Fibroblast of villous mesenchyme (primary cell): ENCODE measurements around the gene CREB3L2. TPM values are rescaled to one million over a fixed set of nuclear protein-coding genes. Genes with fewer than 3 reads are reported as not detected.

Experiments used
- DNase-seq: peaks from one replicate; pipeline ENCODE4 v3.0.0-alpha.2; 2010; ENCODE audit warnings: low read depth
- H3K4me3 ChIP-seq: 2 replicates; pipeline ENCODE4 v1.5.1; 2011; ENCODE audit warnings: low read depth, mild to moderate bottlenecking, low read length
- CTCF ChIP-seq: IDR thresholded peaks from 2 replicates; pipeline ENCODE4 v1.5.1; 2012; ENCODE audit warnings: low read depth, mild to moderate bottlenecking, low read length; ENCODE audit not compliant: insufficient read depth
- total RNA-seq: library from RNA; depleted of rRNA; stranded (reverse); fragments of >200 nt; gene quantifications from 2 replicates; pipeline ENCODE4 v1.2.3, GENCODE V29; 2012

Gene CREB3L2
- total RNA-seq, 1 donor: 33.2 TPM

DNA sequence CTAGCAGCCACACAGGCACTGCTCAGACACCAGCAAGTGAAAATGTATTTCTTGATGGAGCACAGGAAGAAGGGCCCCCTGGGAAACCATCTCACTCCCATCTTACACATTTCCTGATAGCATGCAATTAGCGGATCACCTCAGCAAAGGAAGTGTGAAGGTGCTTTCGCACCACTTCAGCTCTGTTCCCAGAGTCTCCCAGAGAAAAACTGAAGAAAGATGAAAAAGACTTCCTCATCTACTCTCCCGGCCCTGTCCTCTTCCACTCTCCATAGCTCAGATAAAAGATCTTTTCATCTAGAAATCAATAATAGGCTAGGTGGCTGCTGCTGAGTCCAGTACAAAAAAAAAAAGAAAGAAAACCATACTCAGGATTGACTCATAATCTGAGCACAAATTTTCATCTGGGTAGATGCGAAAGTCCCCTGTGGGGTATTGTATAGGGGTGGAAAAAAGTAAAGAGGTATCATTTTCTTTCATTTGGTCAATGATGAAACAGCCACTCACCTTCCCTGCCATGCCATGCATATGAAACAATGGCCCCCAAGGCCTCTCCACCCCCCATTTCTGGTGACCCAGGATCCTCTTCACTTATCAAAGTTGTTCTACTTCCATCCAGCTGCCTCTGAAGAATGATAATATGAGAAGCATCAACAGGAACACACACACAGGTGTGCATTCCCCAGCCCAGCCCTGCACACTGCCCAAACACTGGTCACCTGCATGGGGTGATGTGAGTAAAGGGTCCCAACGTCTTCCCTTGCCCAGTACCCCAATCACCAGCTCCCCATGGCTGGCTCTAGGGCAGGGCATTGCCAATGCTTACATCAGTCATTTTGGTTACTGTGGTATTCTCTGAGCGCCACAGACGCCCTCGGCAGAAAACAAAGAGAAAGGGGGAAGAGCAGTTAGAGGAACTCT is 106.3 kb downstream of the CREB3L2 start:
- H3K4me3 ChIP-seq: no peak overlapping the region
- TF ChIP-seq CTCF: no peak

DNA sequence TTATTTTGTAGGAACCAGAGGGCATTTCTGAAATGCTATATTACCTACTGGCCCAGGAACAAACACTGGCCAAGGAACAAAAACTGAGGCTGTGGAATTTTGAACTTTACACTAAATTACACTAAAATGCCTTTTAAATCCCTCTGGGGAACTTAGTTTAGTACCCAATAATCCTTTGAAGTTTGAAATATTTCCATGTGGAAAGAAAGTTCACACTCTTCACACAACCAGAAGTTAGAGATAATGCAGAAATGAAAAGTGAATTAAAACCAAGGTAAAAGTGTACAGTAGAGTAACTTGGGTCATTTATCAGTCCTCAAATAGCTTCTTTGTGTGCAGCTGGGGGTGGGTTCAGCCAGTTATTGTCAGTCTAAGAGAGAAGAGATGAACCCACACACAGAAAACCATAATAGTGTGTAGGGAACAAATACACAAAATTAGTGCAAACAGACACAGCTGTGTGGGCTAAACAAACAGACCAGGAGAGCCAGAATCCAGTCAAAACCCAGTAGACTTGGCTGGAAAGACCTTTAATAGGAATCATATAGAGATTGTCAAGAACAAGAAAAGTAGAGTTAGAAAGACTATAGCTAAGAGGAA is 108.6 kb downstream of the CREB3L2 start:
- no peak for DNase-seq
- TF ChIP-seq CTCF: no peak
- no peak overlapping the region for H3K4me3 ChIP-seq

More for the DNA sequence above, 106.3 kb downstream of the CREB3L2 start:
- no peak for DNase-seq

DNA sequence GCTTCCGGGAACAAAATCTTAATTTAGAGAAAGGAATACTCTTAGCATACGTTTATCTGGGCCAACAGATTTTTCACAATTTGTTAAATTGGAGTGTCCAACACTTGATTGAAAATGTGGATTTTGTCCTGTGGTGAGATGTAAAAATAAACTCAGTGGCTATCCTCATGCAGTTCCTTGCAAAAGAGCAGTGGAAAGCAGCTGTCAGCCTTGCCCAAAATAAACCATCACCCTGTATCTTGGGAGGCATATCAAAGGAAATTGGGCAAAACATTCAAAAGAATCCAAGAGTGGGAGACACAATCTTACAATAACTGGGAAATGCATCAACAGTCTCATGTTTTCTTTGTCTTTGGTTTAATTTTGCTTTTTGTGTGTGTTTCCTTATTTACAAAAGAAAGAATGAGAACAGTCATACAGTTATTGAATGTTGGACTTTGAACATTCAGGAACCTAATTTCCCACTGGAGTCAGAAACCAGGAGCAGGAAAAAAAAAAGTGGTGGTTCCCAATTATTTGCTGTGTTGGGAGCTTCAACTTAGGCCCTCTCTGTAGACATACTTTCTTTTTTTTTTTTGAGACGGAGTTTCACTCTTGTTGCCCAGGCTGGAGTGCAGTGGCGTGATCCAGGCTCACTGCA is 110.8 kb downstream of the CREB3L2 start:
- no peak for DNase-seq
- no peak for TF ChIP-seq CTCF
- no peak overlapping the region for H3K4me3 ChIP-seq

GRCh38 chr7:137890449-137890921 is 111.4 kb downstream of the CREB3L2 start:
- DNase-seq: no peak
- H3K4me3 ChIP-seq: no peak overlapping the region
- no peak for TF ChIP-seq CTCF

GRCh38 chr7:137888241-137888640 is 113.6 kb downstream of the CREB3L2 start:
- H3K4me3 ChIP-seq: no peak overlapping the region
- no peak for DNase-seq
- TF ChIP-seq CTCF: no peak

GRCh38 chr7:137886746-137887145 is 115.1 kb downstream of the CREB3L2 start:
- H3K4me3 ChIP-seq: no peak overlapping the region
- peak; percentile 87 for DNase-seq
- TF ChIP-seq CTCF: no peak
